Transverse colon (tissue), 4 donors: ENCODE data around the gene TEC. TPM values are rescaled to one million over a fixed set of nuclear protein-coding genes. Genes with fewer than 3 reads are reported as not detected.

Experiments
- DNase-seq: peaks from one replicate; pipeline ENCODE4 v3.0.0-alpha.2; 2019
- H3K27ac ChIP-seq, 4 donors: fragments of 200-600 bp; sonication (generic); 2 replicates each; pipeline ENCODE4 v1.5.1; 2016 to 2018; ENCODE audit warnings: inconsistent platforms in 4 of 4
- H3K27me3 ChIP-seq: fragments of 200-600 bp; sonication (generic); 2 replicates; pipeline ENCODE4 v1.5.1; 2017; ENCODE audit warnings: inconsistent platforms
- H3K36me3 ChIP-seq, 4 donors: fragments of 200-600 bp; sonication (generic); 2 replicates each; pipeline ENCODE4 v1.5.1; 2017 to 2019; ENCODE audit warnings: inconsistent platforms in 4 of 4
- H3K4me1 ChIP-seq, 4 donors: fragments of 200-600 bp; sonication (generic); 2 replicates each; pipeline ENCODE4 v1.5.1; 2017 to 2020; ENCODE audit warnings: inconsistent platforms in 4 of 4
- H3K4me3 ChIP-seq, 4 donors: fragments of 200-600 bp; sonication (generic); 1 replicate in 1 of 4; 2 replicates in 3 of 4; pipeline versions ENCODE4 v1.5.1 to v1.6.1; 2017 to 2019; ENCODE audit warnings: inconsistent platforms in 4 of 4
- H3K9me3 ChIP-seq, 2 donors: fragments of 200-600 bp; sonication (generic); 2 replicates each; pipeline ENCODE4 v1.5.1; 2017 to 2019; ENCODE audit warnings: inconsistent platforms in 2 of 2
- CTCF ChIP-seq, 5 experiments: fragments of 200-600 bp in 3 of 5; fragments of 450-650 bp in 2 of 5; sonication (generic) in 3 of 5; IDR thresholded peaks; 1 replicate in 2 of 5; 2 replicates in 3 of 5; pipeline ENCODE4 v1.5.1; 2016 to 2017; ENCODE audit warnings: antibody characterized with exemption in 5 of 5, inconsistent platforms in 3 of 5, mild to moderate bottlenecking in 2 of 5, moderate library complexity in 1 of 5
- EP300 ChIP-seq: sonication (generic); formaldehyde crosslinking; IDR thresholded peaks from one replicate; pipeline ENCODE4 v1.6.1; 2017; ENCODE audit warnings: antibody characterized with exemption, low read depth
- POLR2A ChIP-seq: fragments of 450-650 bp; IDR thresholded peaks from one replicate; pipeline ENCODE4 v1.6.1; 2016; ENCODE audit warnings: antibody characterized with exemption, mild to moderate bottlenecking, moderate library complexity
- POLR2AphosphoS5 ChIP-seq, 3 donors: sonication (generic); formaldehyde crosslinking; IDR thresholded peaks; one replicate each; pipeline ENCODE4 v1.6.1; 2016; ENCODE audit warnings: antibody characterized with exemption in 3 of 3
- WGBS, 2 donors: methylation state at CpG; one replicate each; pipeline ENCODE4 v1.1.5; 2018; ENCODE audit warnings: low coverage in 1 of 2; 5-methylcytosine and 5-hydroxymethylcytosine counted together
- in situ Hi-C, 4 donors: fragments of 200-750 bp; cut with MboI; loops; one replicate each; pipeline versions ENCODE4 v1.15.0 to v1.15.1; 2017; ENCODE audit warnings: low sequenced_read_pairs in 3 of 4, low pct_ligation_motif_present in 1 of 4, low pct_unique_long_range_greater_than_20kb in 1 of 4
- intact Hi-C: fragments of 100-400 bp; cut with DNase I; formaldehyde crosslinking; loops from one replicate; pipeline ENCODE4 v1.15.1; 2023; ENCODE audit warnings: low total_unique reads
- total RNA-seq, 4 donors: library from RNA; depleted of rRNA; stranded (reverse); fragments of >200 nt; gene quantifications; one replicate each; pipeline ENCODE4 v1.1.0, GENCODE V29; 2016

The TEC gene
- total RNA-seq, 4 donors from 2014 or later: 1.2 to 5.1 (median 3.3) TPM

DNA sequence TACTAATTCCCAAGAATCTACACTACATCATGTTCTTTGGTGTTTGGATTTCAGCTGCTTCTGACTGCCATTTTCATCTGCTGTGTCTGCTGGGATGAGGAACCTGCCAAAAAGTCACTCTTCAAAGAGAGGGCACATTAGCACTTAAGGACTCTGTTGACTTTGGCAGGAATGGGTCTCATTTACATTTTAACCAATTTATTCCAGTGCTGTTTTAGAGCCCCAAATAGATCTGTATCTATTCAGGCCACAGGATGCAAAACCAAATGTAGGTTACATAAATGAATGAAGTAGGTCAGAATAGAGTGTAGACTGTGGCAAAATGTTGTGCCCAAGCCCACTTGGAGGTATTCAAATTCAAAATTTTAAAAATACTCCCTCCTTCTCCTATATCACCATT, 150.0 kb downstream of the TEC start:
- no peaks in the 10 kb centered on the region for H3K4me1 ChIP-seq
- intact Hi-C loops (no loop called here), in situ Hi-C loops (no loop called here)
- TF ChIP-seq EP300 (no peak), POLR2AphosphoS5 (IDR thresholded peaks at IDR 0.05) (no peak), POLR2A (no peak), CTCF (IDR thresholded peaks at IDR 0.05) (no peak)
- DNase-seq: no peak
- no peak overlapping the region for H3K27ac ChIP-seq
- H3K9me3 ChIP-seq: no peaks in the 10 kb centered on the region
- H3K36me3 ChIP-seq: no peaks in the 10 kb centered on the region
- no peak overlapping the region for H3K4me3 ChIP-seq
- H3K27me3 ChIP-seq: no peaks in the 10 kb centered on the region

GRCh38 chr4:48118081-48118480, 151.6 kb downstream of the TEC start:
- no peaks in the 10 kb centered on the region for H3K4me1 ChIP-seq
- H3K27me3 ChIP-seq: no peaks in the 10 kb centered on the region
- H3K9me3 ChIP-seq: no peaks in the 10 kb centered on the region
- in situ Hi-C loops (no loop called here), intact Hi-C loops (no loop called here)
- no peak overlapping the region for H3K27ac ChIP-seq
- no peak for TF ChIP-seq CTCF (IDR thresholded peaks at IDR 0.05)
- TF ChIP-seq POLR2A: no peak
- TF ChIP-seq POLR2AphosphoS5 (IDR thresholded peaks at IDR 0.05): no peak
- no peak for TF ChIP-seq EP300
- DNase-seq: no peak
- H3K36me3 ChIP-seq: no peaks in the 10 kb centered on the region
- 75 to 95% methylated on average over 2 of the region's 2 CpGs for WGBS, 2 donors
- H3K4me3 ChIP-seq: no peak overlapping the region

DNA sequence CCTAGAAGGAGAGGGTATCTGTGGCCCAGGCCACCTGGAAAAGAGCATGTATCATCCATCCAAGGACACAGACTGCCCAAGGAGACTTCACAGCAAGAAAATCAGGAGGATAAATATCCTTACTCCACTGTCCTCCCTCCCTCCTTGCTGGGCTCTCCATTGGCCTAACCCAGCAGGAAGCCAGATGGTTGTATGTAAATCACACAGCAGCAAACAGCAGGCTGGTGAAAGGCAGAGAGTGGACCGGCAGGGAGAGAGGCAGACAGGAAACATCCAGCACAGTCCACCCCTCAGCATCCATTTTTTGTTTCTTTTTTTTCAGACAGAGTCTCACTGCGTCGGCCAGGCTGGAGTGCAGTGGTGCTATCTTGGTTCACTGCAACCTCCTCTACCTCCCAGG, 153.1 kb downstream of the TEC start:
- no peak overlapping the region for H3K27ac ChIP-seq
- intact Hi-C loops: no loop called here
- 87 to 90% methylated on average over 2 to 3 of the region's 3 CpGs for WGBS, 2 donors
- no peaks in the 10 kb centered on the region for H3K36me3 ChIP-seq
- no peaks in the 10 kb centered on the region for H3K9me3 ChIP-seq
- TF ChIP-seq POLR2A: no peak
- TF ChIP-seq CTCF (IDR thresholded peaks at IDR 0.05): no peak
- TF ChIP-seq EP300: no peak
- no peak for TF ChIP-seq POLR2AphosphoS5 (IDR thresholded peaks at IDR 0.05)
- DNase-seq: no peak
- no peaks in the 10 kb centered on the region for H3K4me1 ChIP-seq
- no peaks in the 10 kb centered on the region for H3K27me3 ChIP-seq
- no peak overlapping the region for H3K4me3 ChIP-seq
- in situ Hi-C loops: no loop called here

DNA sequence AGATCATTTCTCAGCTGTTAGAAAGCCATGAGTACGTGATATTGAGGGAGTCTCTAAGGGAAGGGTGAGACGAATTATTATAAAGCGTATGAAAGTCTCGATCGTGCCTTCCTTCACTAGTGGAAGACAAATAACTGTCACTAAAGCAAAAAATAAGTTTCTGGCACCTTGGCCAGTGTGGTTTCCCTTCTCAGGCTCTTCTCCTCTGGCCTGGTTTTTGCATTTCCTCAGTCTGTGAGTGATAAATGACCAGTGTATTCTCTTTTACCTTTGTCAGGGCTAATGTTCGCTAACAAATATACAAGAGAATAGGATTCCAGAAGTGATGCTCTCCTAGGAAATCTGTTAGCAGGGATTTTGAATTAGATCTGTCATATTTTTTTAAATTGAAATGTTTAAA, 155.2 kb downstream of the TEC start:
- TF ChIP-seq POLR2AphosphoS5 (IDR thresholded peaks at IDR 0.05) (no peak), CTCF (IDR thresholded peaks at IDR 0.05) (no peak), EP300 (no peak), POLR2A (no peak)
- WGBS, 2 donors: 91 to 92% methylated on average over 6 of the region's 6 CpGs
- Histone ChIP-seq H3K36me3 (no peaks in the 10 kb centered on the region), H3K4me3 (no peak overlapping the region), H3K27ac (no peak overlapping the region), H3K27me3 (no peaks in the 10 kb centered on the region), H3K9me3 (no peaks in the 10 kb centered on the region), H3K4me1 (no peaks in the 10 kb centered on the region)
- in situ Hi-C loops (no loop called here), intact Hi-C loops (no loop called here)
- DNase-seq: no peak
